ENCODE measurements around the gene ANKMY1. TPM values are rescaled to one million over a fixed set of nuclear protein-coding genes. Genes with fewer than 3 reads are reported as not detected.

ANKMY1 gene, protein sequence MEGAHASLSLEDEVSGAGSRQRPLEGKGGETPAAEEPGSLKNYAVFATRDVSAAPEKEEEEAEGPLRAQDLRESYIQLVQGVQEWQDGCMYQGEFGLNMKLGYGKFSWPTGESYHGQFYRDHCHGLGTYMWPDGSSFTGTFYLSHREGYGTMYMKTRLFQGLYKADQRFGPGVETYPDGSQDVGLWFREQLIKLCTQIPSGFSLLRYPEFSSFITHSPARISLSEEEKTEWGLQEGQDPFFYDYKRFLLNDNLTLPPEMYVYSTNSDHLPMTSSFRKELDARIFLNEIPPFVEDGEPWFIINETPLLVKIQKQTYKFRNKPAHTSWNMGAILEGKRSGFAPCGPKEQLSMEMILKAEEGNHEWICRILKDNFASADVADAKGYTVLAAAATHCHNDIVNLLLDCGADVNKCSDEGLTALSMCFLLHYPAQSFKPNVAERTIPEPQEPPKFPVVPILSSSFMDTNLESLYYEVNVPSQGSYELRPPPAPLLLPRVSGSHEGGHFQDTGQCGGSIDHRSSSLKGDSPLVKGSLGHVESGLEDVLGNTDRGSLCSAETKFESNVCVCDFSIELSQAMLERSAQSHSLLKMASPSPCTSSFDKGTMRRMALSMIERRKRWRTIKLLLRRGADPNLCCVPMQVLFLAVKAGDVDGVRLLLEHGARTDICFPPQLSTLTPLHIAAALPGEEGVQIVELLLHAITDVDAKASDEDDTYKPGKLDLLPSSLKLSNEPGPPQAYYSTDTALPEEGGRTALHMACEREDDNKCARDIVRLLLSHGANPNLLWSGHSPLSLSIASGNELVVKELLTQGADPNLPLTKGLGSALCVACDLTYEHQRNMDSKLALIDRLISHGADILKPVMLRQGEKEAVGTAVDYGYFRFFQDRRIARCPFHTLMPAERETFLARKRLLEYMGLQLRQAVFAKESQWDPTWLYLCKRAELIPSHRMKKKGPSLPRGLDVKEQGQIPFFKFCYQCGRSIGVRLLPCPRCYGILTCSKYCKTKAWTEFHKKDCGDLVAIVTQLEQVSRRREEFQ
- 7.8 and 8.2 TPM in 2 replicates for total RNA-seq (2014; rRNA removed)
- polyA plus RNA-seq (2012): 5.3 TPM

DNA sequence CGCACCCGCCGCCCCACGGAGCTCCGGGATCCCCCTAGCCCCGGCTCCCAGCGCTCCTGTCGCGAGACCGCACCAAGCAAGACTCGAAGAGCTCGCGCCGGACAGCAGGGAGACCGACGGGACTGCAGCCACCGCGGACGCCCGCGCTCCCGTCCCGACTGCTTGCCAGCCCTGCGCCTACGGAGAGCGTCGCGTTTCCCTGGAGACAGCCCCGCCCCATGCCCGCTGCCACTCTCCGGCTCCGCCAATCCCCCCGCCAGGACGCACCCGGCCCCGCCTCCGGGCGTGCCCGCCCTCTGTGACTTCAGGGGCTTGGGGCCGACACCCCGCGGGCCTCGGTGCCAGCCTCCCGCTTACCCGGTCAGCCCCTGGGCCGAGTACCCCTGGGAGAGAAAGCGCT, at the start of gene ANKMY1:
Gene ANKMY1 (minus strand): TSS at position 181 of the 400 bp plus-strand sequence. CDS start 653 bp downstream, outside the sequence.
- peak; percentile 16 for DNase-seq (ENCODE audit: low read depth)

GRCh38 chr2:240605867-240606743, 48.3 kb upstream of the ANKMY1 start:
- no peak for DNase-seq (ENCODE audit: low read depth)

- DNase-seq (ENCODE audit: low read depth): no peak
These were observed 47.3 kb upstream of the ANKMY1 start for GRCh38 chr2:240604939-240605716.

GRCh38 chr2:240604291-240604938, 46.6 kb upstream of the ANKMY1 start:
- peak; percentile 61 for DNase-seq (ENCODE audit: low read depth)

GRCh38 chr2:240603846-240604245, 46.1 kb upstream of the ANKMY1 start:
- no peak for DNase-seq (ENCODE audit: low read depth)

- no peak for DNase-seq (ENCODE audit: low read depth)
These were observed 45.5 kb upstream of the ANKMY1 start for GRCh38 chr2:240603081-240603835.

GRCh38 chr2:240602266-240603050, 44.7 kb upstream of the ANKMY1 start:
- DNase-seq (ENCODE audit: low read depth): no peak

GRCh38 chr2:240601831-240602160, 44.0 kb upstream of the ANKMY1 start:
- DNase-seq (ENCODE audit: low read depth): no peak

GRCh38 chr2:240601061-240601830, 43.5 kb upstream of the ANKMY1 start:
- DNase-seq (ENCODE audit: low read depth): no peak

DNA sequence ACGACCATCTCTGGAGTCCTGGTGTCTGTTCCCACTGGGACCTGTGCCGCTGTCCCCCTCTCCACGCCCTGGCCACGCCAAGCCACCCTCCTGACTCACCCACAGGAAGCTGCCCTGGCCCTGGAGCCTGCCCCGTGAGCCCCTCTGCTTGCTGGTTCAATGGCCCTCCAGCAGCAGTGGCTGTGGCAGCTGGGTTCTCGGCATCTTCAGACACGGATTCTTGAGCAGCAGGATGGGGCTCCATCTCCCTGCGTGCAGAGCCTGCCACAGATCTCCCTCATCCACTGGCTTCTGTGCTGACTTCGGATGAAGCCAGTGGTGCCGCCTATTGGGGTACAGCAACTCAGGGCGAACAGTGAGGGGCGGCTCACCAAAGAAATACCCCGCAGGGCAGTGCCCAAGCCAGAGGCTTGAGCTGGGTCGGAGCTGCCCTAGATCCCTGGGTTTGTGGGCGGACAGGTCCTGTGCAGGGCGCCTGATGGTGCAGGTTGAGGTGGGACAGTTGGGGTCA, 42.7 kb upstream of the ANKMY1 start:
- no peak for DNase-seq (ENCODE audit: low read depth)

GRCh38 chr2:240599141-240599583, 41.4 kb upstream of the ANKMY1 start:
- no peak for DNase-seq (ENCODE audit: low read depth)

DNA sequence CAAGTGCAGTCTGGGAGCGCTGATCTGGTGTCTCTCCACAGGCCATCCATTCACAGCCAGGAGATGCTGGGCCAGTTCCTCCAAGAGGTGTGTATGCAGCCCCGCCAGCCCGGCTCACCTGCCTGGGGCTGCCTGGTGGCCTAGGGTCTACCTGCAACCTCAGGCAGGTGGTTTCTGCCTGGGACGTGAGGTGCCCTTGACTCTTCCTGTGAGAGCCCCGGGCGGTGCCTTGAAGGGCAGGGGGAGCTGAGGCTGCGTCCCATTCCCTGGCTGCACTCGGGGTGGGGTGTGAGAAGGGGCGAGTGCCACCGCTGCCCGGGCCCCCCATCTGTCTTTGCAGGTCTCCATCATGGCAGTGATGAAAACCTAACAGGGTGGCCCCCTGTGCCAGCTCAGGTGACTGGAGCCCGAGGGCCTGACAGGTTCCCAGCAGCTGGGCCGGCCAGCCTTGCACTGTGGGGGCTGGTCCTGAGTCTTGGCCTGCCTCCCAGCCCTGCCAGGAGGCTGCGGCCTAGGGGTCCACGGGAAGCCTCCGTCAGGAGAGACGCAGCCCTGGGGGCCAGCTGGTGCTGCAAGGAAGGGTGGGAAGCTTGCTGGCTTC, 40.6 kb upstream of the ANKMY1 start:
- DNase-seq (ENCODE audit: low read depth): no peak

DNA sequence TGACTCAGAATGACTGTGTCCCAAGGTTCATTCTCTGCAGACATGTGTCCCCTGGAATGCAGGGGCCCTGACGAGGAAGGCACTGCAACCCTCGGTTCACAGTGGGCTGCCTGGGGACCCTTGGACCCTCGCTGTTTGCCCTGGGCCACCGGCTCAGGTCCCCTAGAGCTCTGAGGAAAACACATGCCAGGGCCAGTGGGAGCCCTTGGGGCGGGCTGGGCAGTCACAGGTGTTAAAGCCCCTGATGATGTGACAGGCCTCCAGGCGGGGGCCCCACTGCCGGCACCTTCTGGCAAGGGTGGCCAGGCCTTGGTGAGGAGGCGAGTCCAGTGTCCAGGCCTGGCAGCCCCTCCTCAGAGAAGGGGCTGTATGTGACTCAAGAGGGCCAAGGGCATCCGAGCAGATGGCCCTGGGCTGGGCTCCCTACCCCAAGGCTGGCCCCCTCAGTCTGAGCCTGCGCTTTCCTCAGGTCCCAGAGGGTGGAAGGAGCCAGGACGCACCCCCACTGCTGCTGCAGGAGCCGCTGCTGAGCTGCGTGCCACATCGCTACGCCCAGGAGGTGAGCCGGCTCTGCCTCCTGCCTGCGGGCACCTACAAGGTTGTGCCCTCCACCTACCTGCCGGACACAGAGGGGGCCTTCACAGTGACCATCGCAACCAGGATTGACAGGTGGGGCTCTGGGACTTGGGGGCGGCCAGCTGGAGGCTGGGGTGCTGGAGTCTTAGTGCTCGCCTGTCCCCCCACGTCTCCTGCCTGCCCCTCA, 39.8 kb upstream of the ANKMY1 start:
- DNase-seq (ENCODE audit: low read depth): no peak

DNA sequence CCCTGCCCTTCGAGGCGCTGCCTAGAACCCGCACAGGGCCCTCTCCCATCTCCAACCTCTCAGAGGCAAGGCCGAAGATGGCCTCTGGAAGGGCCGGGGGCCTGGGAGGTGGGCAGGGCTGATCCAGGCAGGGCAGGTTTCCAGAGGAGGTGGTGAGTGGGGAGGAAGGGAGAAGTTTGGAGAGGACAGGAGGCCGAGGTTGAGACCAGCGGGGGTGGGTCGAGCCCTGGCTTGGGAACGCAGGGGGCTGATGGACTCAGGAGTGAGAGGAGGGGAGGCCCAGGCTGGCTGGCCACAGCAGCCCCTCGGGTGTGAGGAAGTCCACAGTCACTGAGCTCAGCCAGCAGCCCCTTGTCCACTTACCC, 39.2 kb upstream of the ANKMY1 start:
- DNase-seq (ENCODE audit: low read depth): no peak

- DNase-seq (ENCODE audit: low read depth): no peak
These were observed 38.7 kb upstream of the ANKMY1 start for GRCh38 chr2:240596491-240596931.

- no peak for DNase-seq (ENCODE audit: low read depth)
These were observed 38.3 kb upstream of the ANKMY1 start for GRCh38 chr2:240596080-240596460.

All from LHCN-M2 (cell line).